C1 segment of cervical spinal cord (tissue), 14 donors: ENCODE measurements around the gene LRRK1.
"Not testable (repeated sequence)": the region's sequence is repeated elsewhere in the genome, so short reads cannot be mapped to it uniquely, and the experiment has no call there.

Source experiments
- DNase-seq, 14 donors: peaks; one replicate each; lab custom pipeline; 2025; lab: John Stamatoyannopoulos, UW

The LRRK1 gene

GRCh38 chr15:101092867-101093202, 173.7 kb downstream of the LRRK1 start:
- DNase-seq, result no peak

- DNase-seq, result no peak
These were observed 174.8 kb downstream of the LRRK1 start for GRCh38 chr15:101093958-101094357.

- DNase-seq, result not testable (repeated sequence)
These were observed 176.7 kb downstream of the LRRK1 start for GRCh38 chr15:101095796-101096406.

- DNase-seq, result no peak
These were observed 178.0 kb downstream of the LRRK1 start for GRCh38 chr15:101097111-101097510.

- DNase-seq, result no peak
These were observed 180.0 kb downstream of the LRRK1 start for GRCh38 chr15:101099183-101099582.

GRCh38 chr15:101100118-101100517, 181.0 kb downstream of the LRRK1 start:
- DNase-seq, result no peak

GRCh38 chr15:101100593-101101442, 181.7 kb downstream of the LRRK1 start:
- no peak for DNase-seq

GRCh38 chr15:101101676-101102075, 182.5 kb downstream of the LRRK1 start:
- no peak for DNase-seq

- no peak for DNase-seq
These were observed 183.6 kb downstream of the LRRK1 start for GRCh38 chr15:101102746-101103145.

- no peak for DNase-seq
These were observed 184.4 kb downstream of the LRRK1 start for GRCh38 chr15:101103598-101103997.

- DNase-seq, result no peak
These were observed 185.0 kb downstream of the LRRK1 start for GRCh38 chr15:101104141-101104540.

GRCh38 chr15:101105059-101105891, 186.1 kb downstream of the LRRK1 start:
- DNase-seq, result peak in 1 of 14 donors; percentile 28

- no peak for DNase-seq
These were observed 187.9 kb downstream of the LRRK1 start for GRCh38 chr15:101107101-101107500.

GRCh38 chr15:101107625-101108460, 188.7 kb downstream of the LRRK1 start:
- no peak for DNase-seq

GRCh38 chr15:101108461-101108775, 189.3 kb downstream of the LRRK1 start:
- no peak for DNase-seq

GRCh38 chr15:101108791-101109190, 189.6 kb downstream of the LRRK1 start:
- DNase-seq, result no peak

- DNase-seq, result no peak
These were observed 191.8 kb downstream of the LRRK1 start for GRCh38 chr15:101110681-101111569.

GRCh38 chr15:101111570-101112262, 192.6 kb downstream of the LRRK1 start:
- no peak for DNase-seq

GRCh38 chr15:101112336-101113113, 193.4 kb downstream of the LRRK1 start:
- no peak for DNase-seq
